SK-N-MC (cell line): ENCODE data around the gene ADAMTS4.

Source experiments
- DNase-seq: peaks from one replicate; pipeline ENCODE4 v3.0.0-alpha.2; 2011; ENCODE audit warnings: low read depth, low spot score
- H3K27ac ChIP-seq: fragments of 200-600 bp; sonication (generic); 2 replicates; pipeline ENCODE4 v1.5.1; 2016; ENCODE audit warnings: mixed run types
- H3K36me3 ChIP-seq: fragments of 200-600 bp; sonication (generic); 2 replicates; pipeline ENCODE4 v1.6.1; 2017; ENCODE audit warnings: antibody characterized with exemption, low read length, mixed read lengths; ENCODE audit not compliant: insufficient read depth
- H3K4me3 ChIP-seq: fragments of 200-600 bp; sonication (generic); 2 replicates; pipeline ENCODE4 v1.5.1; 2016
- H3K9ac ChIP-seq: fragments of 200-600 bp; sonication (generic); 2 replicates; pipeline ENCODE4 v1.8.0; 2017; ENCODE audit warnings: mixed run types, mixed read lengths; ENCODE audit not compliant: insufficient read length
- H3K9me3 ChIP-seq: fragments of 200-600 bp; sonication (generic); 2 replicates; pipeline ENCODE4 v1.6.1; 2017; ENCODE audit warnings: low read depth, mild to moderate bottlenecking, antibody characterized with exemption, low read length, moderate library complexity, mixed read lengths
- EZH2 ChIP-seq: fragments of 200-600 bp; sonication (generic); IDR thresholded peaks from one replicate; pipeline ENCODE4 v1.6.1; 2017; ENCODE audit warnings: antibody characterized with exemption
- FOXP2 ChIP-seq: optimal IDR thresholded peaks from 2 replicates; pipeline ENCODE3; 2011; ENCODE audit warnings: mild to moderate bottlenecking, moderate library complexity; ENCODE audit not compliant: insufficient read depth; ENCODE audit errors: extremely low read length, control extremely low read depth
- POLR2AphosphoS5 ChIP-seq: IDR thresholded peaks from 2 replicates; pipeline ENCODE4 v1.6.1; 2012; ENCODE audit warnings: mild to moderate bottlenecking, low read depth, low read length, borderline replicate concordance

Gene ADAMTS4

DNA sequence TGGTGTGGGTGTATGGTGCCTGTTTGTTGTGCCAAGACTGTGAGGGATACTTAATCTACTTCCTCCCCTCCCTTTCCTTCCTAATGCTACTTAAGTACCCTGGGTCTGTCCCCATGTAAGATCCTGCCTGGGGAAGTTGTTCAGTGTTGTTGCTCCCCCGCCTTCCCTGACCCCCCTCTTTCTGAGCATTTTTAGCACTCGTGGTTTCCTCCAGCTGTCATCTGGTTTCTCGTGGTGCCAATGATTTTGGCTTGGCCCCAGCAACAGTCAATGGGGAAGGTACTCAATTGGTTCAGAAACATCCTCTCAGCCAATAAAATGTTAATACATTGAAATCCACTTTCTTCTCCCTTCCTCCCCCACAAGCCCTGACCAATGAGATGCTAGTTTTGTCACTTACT lies 13.6 kb downstream of the ADAMTS4 start:
- Histone ChIP-seq H3K36me3 (no peaks in the 10 kb centered on the region), H3K27ac (peak overlapping the region; percentile 88), H3K9me3 (no peaks in the 10 kb centered on the region), H3K4me3 (peak overlapping the region; percentile 67), H3K9ac (no peak overlapping the region)
- DNase-seq = no peak
- TF ChIP-seq POLR2AphosphoS5 (no peak), FOXP2 (no peak), EZH2 (no peak)

- no peak overlapping the region for H3K4me3 ChIP-seq
- no peak for DNase-seq
- no peaks in the 10 kb centered on the region for H3K36me3 ChIP-seq
- no peak overlapping the region for H3K27ac ChIP-seq
- H3K9ac ChIP-seq = no peak overlapping the region
- no peaks in the 10 kb centered on the region for H3K9me3 ChIP-seq
- TF ChIP-seq FOXP2 (no peak), EZH2 (no peak), POLR2AphosphoS5 (no peak)
Measured at GRCh38 chr1:161182214-161182613, 16.6 kb downstream of the ADAMTS4 start.

DNA sequence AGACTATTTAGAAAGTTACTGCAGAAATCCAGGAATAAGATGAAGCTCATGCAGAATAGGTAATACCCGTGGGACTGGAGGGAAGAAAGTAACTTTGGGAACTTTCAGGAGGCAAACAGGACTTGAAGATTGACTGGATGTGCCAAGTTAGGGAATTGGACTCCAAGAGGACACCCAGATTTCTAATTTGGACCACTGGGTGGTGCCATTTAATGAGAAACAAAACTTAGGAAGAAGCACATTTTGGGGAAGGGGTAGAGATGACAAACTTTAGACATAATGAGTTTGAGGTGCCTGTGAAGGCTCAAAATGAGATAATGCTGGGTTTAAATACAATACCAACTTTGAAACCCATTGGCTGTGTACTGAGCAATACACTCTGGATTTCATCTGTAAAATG lies 18.2 kb downstream of the ADAMTS4 start:
- no peak for TF ChIP-seq EZH2
- TF ChIP-seq POLR2AphosphoS5 = no peak
- no peak for TF ChIP-seq FOXP2
- Histone ChIP-seq H3K27ac (no peak overlapping the region), H3K9ac (no peak overlapping the region), H3K4me3 (no peak overlapping the region), H3K9me3 (no peaks in the 10 kb centered on the region), H3K36me3 (no peaks in the 10 kb centered on the region; the same call in 1 of the 2 replicates)
- no peak for DNase-seq

- TF ChIP-seq FOXP2 (no peak), EZH2 (no peak), POLR2AphosphoS5 (no peak)
- Histone ChIP-seq H3K27ac (0 out of 2 replicates have a peak overlapping the region, but pooled peaks have one; percentile 11), H3K9me3 (no peaks in the 10 kb centered on the region), H3K4me3 (no peak overlapping the region), H3K36me3 (peaks cover 7% of the 10 kb centered on the region; the same call in 1 of the 2 replicates), H3K9ac (no peak overlapping the region)
- no peak for DNase-seq
Measured at GRCh38 chr1:161179698-161180097, 19.2 kb downstream of the ADAMTS4 start.

- H3K36me3 ChIP-seq = peaks cover 20% of the 10 kb centered on the region
- TF ChIP-seq FOXP2 (no peak), EZH2 (no peak), POLR2AphosphoS5 (no peak)
- no peak for DNase-seq
- peak overlapping the region; percentile 99 for H3K4me3 ChIP-seq
- peak overlapping the region; percentile 51 for H3K27ac ChIP-seq
- H3K9me3 ChIP-seq = no peaks in the 10 kb centered on the region
- peak overlapping the region; percentile 93 for H3K9ac ChIP-seq
Measured at GRCh38 chr1:161177936-161178244, 21.0 kb downstream of the ADAMTS4 start.

DNA sequence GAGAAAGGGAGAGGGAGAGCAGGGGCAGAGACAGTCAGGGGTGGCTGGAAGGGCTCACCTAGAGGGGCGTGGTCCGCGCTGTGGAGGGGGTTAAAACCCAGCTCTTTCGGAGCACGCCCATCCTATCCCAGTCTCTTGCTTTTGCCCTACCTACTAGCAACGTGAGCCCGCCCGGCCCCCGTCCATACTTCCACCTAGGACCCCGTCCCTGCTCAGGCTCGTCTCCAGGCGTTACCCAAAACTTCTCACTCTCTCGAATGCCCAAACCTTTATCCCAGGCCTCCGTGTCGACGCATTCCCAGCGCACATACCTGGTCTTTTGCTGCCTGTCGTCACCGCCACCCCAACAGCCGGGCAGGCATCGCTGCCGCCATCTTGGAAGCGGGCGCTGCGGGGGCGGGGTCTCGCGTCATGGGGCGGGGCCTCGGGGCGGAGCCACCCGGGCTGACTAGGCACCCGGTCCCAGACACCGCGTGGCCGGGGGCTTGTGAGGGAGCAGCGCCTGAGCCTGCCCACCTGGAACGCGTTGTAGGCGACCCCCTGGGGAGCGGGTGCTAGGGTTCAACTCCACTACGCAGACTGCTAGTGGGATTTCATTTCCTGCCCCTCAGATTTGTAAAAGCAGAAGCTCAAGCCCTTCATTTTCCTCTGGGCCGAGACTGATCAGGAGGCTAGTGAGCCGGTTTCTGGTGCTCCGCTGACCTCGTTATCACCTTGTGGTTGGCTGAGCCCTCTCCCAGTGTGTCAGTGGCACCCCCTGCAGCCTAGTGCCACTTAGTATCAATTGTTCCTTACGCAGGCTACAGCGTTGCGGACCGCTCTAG lies 21.5 kb downstream of the ADAMTS4 start, which contains the start of gene B4GALT3:
Gene B4GALT3 (minus strand): TSS at position 396 of the 824 bp plus-strand sequence. CDS start 1,447 bp downstream, outside the sequence.
- Histone ChIP-seq H3K4me3 (peak within 1 kb of the TSS; percentile 99), H3K9me3 (no peaks in the 10 kb centered on the region), H3K36me3 (peaks cover 26% of the 10 kb centered on the region), H3K27ac (peak within 1 kb of the TSS; percentile 51), H3K9ac (peak within 1 kb of the TSS; percentile 93)
- no peak for DNase-seq
- TF ChIP-seq FOXP2 (no peak), POLR2AphosphoS5 (peak; percentile 94)

- H3K4me3 ChIP-seq = peak overlapping the region; percentile 99
- peak overlapping the region; percentile 93 for H3K9ac ChIP-seq
- DNase-seq = no peak
- H3K9me3 ChIP-seq = no peaks in the 10 kb centered on the region
- TF ChIP-seq POLR2AphosphoS5 = no peak
- no peak overlapping the region for H3K27ac ChIP-seq
- peaks cover 33% of the 10 kb centered on the region for H3K36me3 ChIP-seq
Measured at GRCh38 chr1:161176468-161177111, 22.3 kb downstream of the ADAMTS4 start.

- no peak overlapping the region for H3K27ac ChIP-seq
Measured at GRCh38 chr1:161175771-161176453, 22.9 kb downstream of the ADAMTS4 start.

More at GRCh38 chr1:161175771-161176453, 22.9 kb downstream of the ADAMTS4 start:
- no peak for DNase-seq
- Histone ChIP-seq H3K9ac (no peak overlapping the region), H3K36me3 (peaks cover 40% of the 10 kb centered on the region), H3K4me3 (peak overlapping the region; percentile 99), H3K9me3 (no peaks in the 10 kb centered on the region)
- TF ChIP-seq EZH2 = no peak
- no peak for TF ChIP-seq FOXP2
- no peak for TF ChIP-seq POLR2AphosphoS5
